Gastroesophageal sphincter (tissue), 2 donors: ENCODE results near the gene DOCK6.

Experiments
- EP300 ChIP-seq: sonication (generic); formaldehyde crosslinking; IDR thresholded peaks from one replicate; pipeline ENCODE4 v1.6.1; 2017; ENCODE audit warnings: antibody characterized with exemption, mild to moderate bottlenecking
- POLR2A ChIP-seq, 2 donors: fragments of 450-650 bp; IDR thresholded peaks; one replicate each; pipeline ENCODE4 v1.6.1; 2017; ENCODE audit warnings: antibody characterized with exemption in 2 of 2, mild to moderate bottlenecking in 2 of 2, moderate library complexity in 1 of 2

GRCh38 chr19:11187441-11187840 lies 74.9 kb downstream of the DOCK6 start:
- TF ChIP-seq EP300 (no peak), POLR2A (IDR thresholded peaks at IDR 0.05) (no peak)
